HepG2 (cell line): ENCODE results near the gene YWHAQ. TPM values are rescaled to one million over a fixed set of nuclear protein-coding genes. Genes with fewer than 3 reads are reported as not detected.

Experiments used
- ATAC-seq: fragments of 200-7000 bp; cut with Tn5 transposase; 3 replicates; pipeline ENCODE4 v1.9.1; 2020; ENCODE audit warnings: mild to moderate bottlenecking, moderate library complexity
- BruUV-seq: library from RNA; stranded (reverse); fragments of 400-500 nt; replicated peaks from 2 replicates; lab custom pipeline; 2021; lab: Mats Ljungman, UMichigan
- CTCF ChIA-PET: fragments of 300-600 bp; formaldehyde crosslinking; extraction: SDS; loops from one replicate; lab custom pipeline; 2021; ENCODE audit warnings: low total read pairs, inconsistent platforms, low intra/inter-chr PET ratio; lab: Yijun Ruan, JAX
- POLR2A ChIA-PET: fragments of 350-600 bp; sonication (Branson Sonifier 250); formaldehyde crosslinking; loops from one replicate; lab custom pipeline; 2020; ENCODE audit warnings: antibody characterized with exemption, inconsistent platforms; lab: Yijun Ruan, JAX
- DNase-seq: peaks from one replicate; pipeline ENCODE4 v3.0.0-alpha.2; 2015; ENCODE audit warnings: low spot score
- FAIRE-seq: peaks from 3 replicates; lab custom pipeline; 2011; peaks lifted over from hg19 to GRCh38; lab: Jason Lieb, UNC
- H2AFZ ChIP-seq: one replicate; pipeline ENCODE4 v1.6.1; 2011; ENCODE audit warnings: low read length, inconsistent platforms
- H3K27ac ChIP-seq: fragments of 300-600 bp; 3 replicates; pipeline ENCODE4 v1.8.0; 2011; ENCODE audit warnings: mixed run types, mild to moderate bottlenecking, mixed read lengths, low read length, inconsistent platforms; ENCODE audit not compliant: insufficient read depth; ENCODE audit errors: extremely low read length
- H3K27me3 ChIP-seq, 2 experiments: fragments of 200-600 bp in 1 of 2; 2 replicates in 1 of 2; 3 replicates in 1 of 2; pipeline versions ENCODE4 v1.6.0 to v1.8.0; 2011; ENCODE audit warnings: low read length in 2 of 2, mild to moderate bottlenecking in 2 of 2, moderate library complexity in 2 of 2, inconsistent platforms in 1 of 2; ENCODE audit not compliant: insufficient read depth in 2 of 2, control insufficient read depth in 1 of 2
- H3K36me3 ChIP-seq, 2 experiments: fragments of 200-600 bp in 1 of 2; replicated peaks in 1 of 2; 2 replicates in 1 of 2; 3 replicates in 1 of 2; pipeline versions ENCODE4 v1.5.1 to v1.8.0; 2011; ENCODE audit warnings: low read length in 2 of 2, inconsistent platforms in 1 of 2; ENCODE audit not compliant: insufficient read depth in 2 of 2, control insufficient read depth in 1 of 2
- H3K4me1 ChIP-seq: 2 replicates; pipeline ENCODE4 v1.5.1; 2012; ENCODE audit warnings: low read length, inconsistent platforms; ENCODE audit not compliant: insufficient read depth
- H3K4me2 ChIP-seq: 2 replicates; pipeline ENCODE4 v1.6.0; 2011; ENCODE audit warnings: low read depth, low read length, inconsistent platforms
- H3K4me3 ChIP-seq, 3 experiments: fragments of 200-600 bp in 1 of 3; sonication (generic), shearing (Covaris generic) in 1 of 3; replicated peaks in 1 of 3; 2 replicates each; pipeline ENCODE4 v1.5.1; 2011 to 2016; ENCODE audit warnings: low read length in 3 of 3, inconsistent platforms in 2 of 3, low read depth in 2 of 3, mild to moderate bottlenecking in 2 of 3, control low read depth in 1 of 3, mixed read lengths in 1 of 3; ENCODE audit not compliant: insufficient read depth in 1 of 3
- H3K79me2 ChIP-seq: one replicate; pipeline ENCODE4 v1.6.1; 2011; ENCODE audit warnings: low read length, inconsistent platforms; ENCODE audit not compliant: insufficient read depth
- H3K9ac ChIP-seq: 2 replicates; pipeline ENCODE4 v1.6.0; 2011; ENCODE audit warnings: mild to moderate bottlenecking, low read depth, low read length, inconsistent platforms; ENCODE audit not compliant: insufficient read depth
- H3K9me3 ChIP-seq: 2 replicates; pipeline ENCODE4 v1.5.1; 2012; ENCODE audit warnings: mild to moderate bottlenecking, low read length
- H4K20me1 ChIP-seq: 2 replicates; pipeline ENCODE4 v1.6.0; 2011; ENCODE audit warnings: inconsistent platforms, mild to moderate bottlenecking, low read length, moderate library complexity; ENCODE audit not compliant: insufficient read depth
- CBFB ChIP-seq: sonication (generic); formaldehyde crosslinking; IDR thresholded peaks from 2 replicates; pipeline ENCODE4 v1.4.0; 2020; ENCODE audit warnings: missing genetic modification reagents
- DNMT1 ChIP-seq: sonication (generic); formaldehyde crosslinking; IDR thresholded peaks from 2 replicates; pipeline ENCODE4 v1.5.1; 2020; ENCODE audit warnings: mild to moderate bottlenecking, missing genetic modification reagents
- ELF1 ChIP-seq: sonication (generic); formaldehyde crosslinking; IDR thresholded peaks from 2 replicates; pipeline ENCODE4 v1.4.0; 2020; ENCODE audit warnings: missing genetic modification reagents
- JARID2 ChIP-seq: sonication (generic); formaldehyde crosslinking; IDR thresholded peaks from 2 replicates; pipeline ENCODE4 v1.8.1; 2023; ENCODE audit warnings: missing genetic modification reagents, inconsistent platforms; ENCODE audit not compliant: insufficient replicate concordance
- LCORL ChIP-seq, 2 experiments: fragments of 450-650 bp in 1 of 2; sonication (generic) in 1 of 2; formaldehyde crosslinking in 1 of 2; IDR thresholded peaks; 2 replicates each; pipeline versions ENCODE4 v1.5.0 to v1.6.1; 2017 to 2020; ENCODE audit warnings: antibody characterized with exemption in 1 of 2, missing genetic modification reagents in 1 of 2
- MBNL3 ChIP-seq: fragments of 250-450 bp; sonication (Bioruptor Pico); conservative IDR thresholded peaks from 2 replicates; pipeline ENCODE4 v1.8.0; 2022; ENCODE audit warnings: mild to moderate bottlenecking, inconsistent platforms
- NCOA1 ChIP-seq: sonication (generic); formaldehyde crosslinking; IDR thresholded peaks from 2 replicates; pipeline ENCODE4 v1.9.0; 2021; ENCODE audit warnings: missing genetic modification reagents
- NFE2L2 ChIP-seq: fragments of 150-350 bp; IDR thresholded peaks from 2 replicates; pipeline ENCODE4 v1.6.1; 2014; ENCODE audit warnings: low read length
- ZNF136 ChIP-seq: sonication (generic); formaldehyde crosslinking; IDR thresholded peaks from 2 replicates; pipeline ENCODE4 v1.8.1; 2022; ENCODE audit warnings: low read depth, mild to moderate bottlenecking, moderate library complexity, missing genetic modification reagents
- ZNF225 ChIP-seq: sonication (generic); formaldehyde crosslinking; IDR thresholded peaks from 2 replicates; pipeline ENCODE4 v1.4.0; 2020; ENCODE audit warnings: mild to moderate bottlenecking, missing genetic modification reagents
- ZNF253 ChIP-seq: sonication (generic); formaldehyde crosslinking; IDR thresholded peaks from 2 replicates; pipeline ENCODE4 v1.8.0; 2022; ENCODE audit warnings: mild to moderate bottlenecking, missing genetic modification reagents, borderline replicate concordance
- ZNF354B ChIP-seq: sonication (generic); formaldehyde crosslinking; IDR thresholded peaks from 2 replicates; pipeline ENCODE4 v1.8.0; 2022; ENCODE audit warnings: mild to moderate bottlenecking, missing genetic modification reagents
- WGBS: methylation state at CpG from one replicate; pipeline ENCODE4 v1.1.6; 2017; ENCODE audit warnings: low lambda C conversion rate; 5-methylcytosine and 5-hydroxymethylcytosine counted together
- in situ Hi-C: cut with HindIII; loops from 2 replicates; pipeline ENCODE4 v1.10.0; 2017; ENCODE audit warnings: low pct_unique_long_range_greater_than_20kb; ENCODE audit not compliant: extremely low pct_ligation_motif_present
- intact Hi-C: fragments of 100-400 bp; cut with micrococcal nuclease; formaldehyde crosslinking; loops from one replicate; pipeline ENCODE4 v1.10.0; 2022; ENCODE audit not compliant: unreplicated experiment
- polyA plus RNA-seq, 8 experiments: library from polyadenylated mRNA; depleted of rRNA in 3 of 8; stranded (reverse) in 7 of 8; unstranded in 1 of 8; fragments of >200 nt; fragmentation: Illumina TruSeq in 4 of 8; extraction: Trizol in 4 of 8; gene quantifications; 2 replicates each; pipeline versions ENCODE4 v1.2.1 to v1.2.3, GENCODE V29; 2011 to 2016; ENCODE audit warnings: low read depth in 4 of 8, missing spikeins in 1 of 8, mixed read lengths in 1 of 8; ENCODE audit not compliant: insufficient read depth in 1 of 8
- total RNA-seq, 5 experiments: library from RNA; depleted of rRNA; stranded (reverse); fragments of >200 nt; fragmentation: Illumina TruSeq; extraction: Trizol; gene quantifications; 2 replicates each; pipeline ENCODE4 v1.2.3, GENCODE V29; 2016; ENCODE audit warnings: low read depth in 1 of 5
- TF ChIP-seq, protein P1 (sequence below): sonication (generic); formaldehyde crosslinking; IDR thresholded peaks from 2 replicates; pipeline ENCODE4 v1.5.0; 2020; ENCODE audit warnings: mild to moderate bottlenecking, missing genetic modification reagents, borderline replicate concordance
- TF ChIP-seq, protein P2 (sequence below): IDR thresholded peaks from 2 replicates; pipeline ENCODE4 v1.6.1; 2016; ENCODE audit warnings: low read depth, borderline replicate concordance
- TF ChIP-seq, protein P3 (sequence below): sonication (generic); formaldehyde crosslinking; IDR thresholded peaks from 2 replicates; pipeline ENCODE4 v1.4.0; 2020; ENCODE audit warnings: missing genetic modification reagents, borderline replicate concordance

YWHAQ gene
- total and polyA plus RNA-seq, 2 of the 13 experiments (the other 11 are each of a cell fraction or from before 2014, with no cell fraction given), result 160 to 304 TPM

DNA sequence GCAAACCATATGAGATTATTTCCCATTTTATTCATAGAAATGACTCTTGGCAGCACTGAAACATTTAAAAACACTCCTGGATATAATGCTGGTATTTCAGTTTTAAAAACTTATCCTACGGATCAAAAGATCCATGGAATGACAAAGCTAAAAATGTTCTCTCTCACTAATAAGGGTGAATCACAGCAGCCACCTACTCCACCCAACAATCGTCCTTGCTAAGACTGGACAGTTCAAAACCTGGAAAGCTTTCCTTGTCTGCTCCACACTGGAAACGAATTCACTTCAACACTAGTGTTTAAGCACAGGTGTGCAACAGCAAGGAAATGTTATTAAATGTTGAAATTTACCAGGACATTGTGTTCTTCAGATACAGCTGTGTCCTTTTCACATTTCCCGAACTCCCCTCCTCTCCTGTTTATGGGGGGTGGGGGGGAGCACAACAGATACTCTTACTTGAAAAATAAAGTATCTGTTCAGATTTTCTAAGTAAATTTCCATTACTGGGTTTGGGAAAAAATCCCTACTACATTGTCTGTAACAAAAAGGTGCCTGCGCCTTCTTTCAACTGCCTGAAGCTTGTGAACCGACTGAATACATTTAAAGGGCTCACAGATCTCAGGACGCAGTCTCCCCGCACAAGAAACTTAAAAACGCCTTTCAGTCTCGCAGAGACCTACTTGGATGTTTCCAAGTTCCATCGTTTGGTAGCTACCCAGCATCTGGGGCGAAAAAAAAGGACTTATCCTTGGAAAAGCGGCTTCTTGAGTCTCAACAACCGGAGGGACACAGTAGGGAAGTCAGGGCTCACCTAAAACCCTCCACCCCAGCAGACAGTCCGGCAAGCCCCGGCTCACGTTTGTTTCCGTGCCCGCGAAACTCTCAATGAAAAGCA is 1.3 kb downstream of the YWHAQ start:
- H3K4me2 ChIP-seq, result peak overlapping the region; percentile 80
- peak overlapping the region; percentile 85 to 100 (median 97) for H3K4me3 ChIP-seq
- TSS peak; percentile 45 for BruUV-seq
- H3K4me1 ChIP-seq, result peaks cover 71% of the 10 kb centered on the region
- H3K9ac ChIP-seq, result peak overlapping the region; percentile 93
- ATAC-seq (peak; percentile 6), FAIRE-seq (peak; percentile 28), DNase-seq (no peak)
- intact Hi-C loops, result loop anchor here (2.0 kb wide), 1 partner anchor 75 kb away; the partner anchor contains the start of gene ADAM17
- in situ Hi-C loops, result no loop called here
- H3K36me3 ChIP-seq, result peaks cover 1 to 21% of the 10 kb centered on the region in 2 experiments; a peak in 3 of 5 replicates
- peaks cover 49% of the 10 kb centered on the region for H4K20me1 ChIP-seq
- H3K27me3 ChIP-seq, result peaks cover 0 to 25% of the 10 kb centered on the region in 2 experiments; a peak in 3 of 5 replicates
- H3K27ac ChIP-seq, result peak overlapping the region; percentile 93
- peaks cover 58% of the 10 kb centered on the region for H3K79me2 ChIP-seq
- POLR2A ChIA-PET, result interaction anchor here (1.2 to 3.2 kb wide), 15 partner anchors 10 to 428 kb away, joined by 3 to 70 read pairs (median 6); partner anchors contain the start of genes ADAM17, CPSF3, ITGB1BP1 and TAF1B
- CTCF ChIA-PET, result no interaction called here
- H2AFZ ChIP-seq, result no peak overlapping the region
- 5% methylated on average over 20 of the region's 20 CpGs for WGBS
- no peaks in the 10 kb centered on the region for H3K9me3 ChIP-seq
- TF ChIP-seq LCORL (IDR thresholded peaks at IDR 0.05) (no peak), LCORL (CRISPR knock-in tag; IDR thresholded peaks at IDR 0.05) (peak; percentile 38; the same call in 1 of the 2 replicates), NCOA1 (0 out of 2 replicates have a peak, but pooled peaks have one; percentile 65), ZNF136 (no peak), ZNF253 (no peak), DNMT1 (CRISPR knock-in tag) (no peak), MBNL3 (CRISPR knock-in tag) (no peak), CBFB (no peak), NFE2L2 (peak; percentile 41; the same call in 1 of the 2 replicates), ZNF225 (CRISPR knock-in tag) (no peak), JARID2 (no peak), ELF1 (CRISPR knock-in tag) (0 out of 2 replicates have a peak, but pooled peaks have one; percentile 5), ZNF354B (CRISPR knock-in tag) (0 out of 2 replicates have a peak, but pooled peaks have one; percentile 11)
- TF ChIP-seq, protein P1, sequence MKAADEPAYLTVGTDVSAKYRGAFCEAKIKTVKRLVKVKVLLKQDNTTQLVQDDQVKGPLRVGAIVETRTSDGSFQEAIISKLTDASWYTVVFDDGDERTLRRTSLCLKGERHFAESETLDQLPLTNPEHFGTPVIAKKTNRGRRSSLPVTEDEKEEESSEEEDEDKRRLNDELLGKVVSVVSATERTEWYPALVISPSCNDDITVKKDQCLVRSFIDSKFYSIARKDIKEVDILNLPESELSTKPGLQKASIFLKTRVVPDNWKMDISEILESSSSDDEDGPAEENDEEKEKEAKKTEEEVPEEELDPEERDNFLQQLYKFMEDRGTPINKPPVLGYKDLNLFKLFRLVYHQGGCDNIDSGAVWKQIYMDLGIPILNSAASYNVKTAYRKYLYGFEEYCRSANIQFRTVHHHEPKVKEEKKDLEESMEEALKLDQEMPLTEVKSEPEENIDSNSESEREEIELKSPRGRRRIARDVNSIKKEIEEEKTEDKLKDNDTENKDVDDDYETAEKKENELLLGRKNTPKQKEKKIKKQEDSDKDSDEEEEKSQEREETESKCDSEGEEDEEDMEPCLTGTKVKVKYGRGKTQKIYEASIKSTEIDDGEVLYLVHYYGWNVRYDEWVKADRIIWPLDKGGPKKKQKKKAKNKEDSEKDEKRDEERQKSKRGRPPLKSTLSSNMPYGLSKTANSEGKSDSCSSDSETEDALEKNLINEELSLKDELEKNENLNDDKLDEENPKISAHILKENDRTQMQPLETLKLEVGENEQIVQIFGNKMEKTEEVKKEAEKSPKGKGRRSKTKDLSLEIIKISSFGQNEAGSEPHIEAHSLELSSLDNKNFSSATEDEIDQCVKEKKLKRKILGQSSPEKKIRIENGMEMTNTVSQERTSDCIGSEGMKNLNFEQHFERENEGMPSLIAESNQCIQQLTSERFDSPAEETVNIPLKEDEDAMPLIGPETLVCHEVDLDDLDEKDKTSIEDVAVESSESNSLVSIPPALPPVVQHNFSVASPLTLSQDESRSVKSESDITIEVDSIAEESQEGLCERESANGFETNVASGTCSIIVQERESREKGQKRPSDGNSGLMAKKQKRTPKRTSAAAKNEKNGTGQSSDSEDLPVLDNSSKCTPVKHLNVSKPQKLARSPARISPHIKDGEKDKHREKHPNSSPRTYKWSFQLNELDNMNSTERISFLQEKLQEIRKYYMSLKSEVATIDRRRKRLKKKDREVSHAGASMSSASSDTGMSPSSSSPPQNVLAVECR (CRISPR knock-in tag), result 0 out of 2 replicates have a peak, but pooled peaks have one; percentile 51
- TF ChIP-seq, protein P2, sequence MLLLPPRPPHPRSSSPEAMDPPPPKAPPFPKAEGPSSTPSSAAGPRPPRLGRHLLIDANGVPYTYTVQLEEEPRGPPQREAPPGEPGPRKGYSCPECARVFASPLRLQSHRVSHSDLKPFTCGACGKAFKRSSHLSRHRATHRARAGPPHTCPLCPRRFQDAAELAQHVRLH, result no peak
- TF ChIP-seq, protein P3, sequence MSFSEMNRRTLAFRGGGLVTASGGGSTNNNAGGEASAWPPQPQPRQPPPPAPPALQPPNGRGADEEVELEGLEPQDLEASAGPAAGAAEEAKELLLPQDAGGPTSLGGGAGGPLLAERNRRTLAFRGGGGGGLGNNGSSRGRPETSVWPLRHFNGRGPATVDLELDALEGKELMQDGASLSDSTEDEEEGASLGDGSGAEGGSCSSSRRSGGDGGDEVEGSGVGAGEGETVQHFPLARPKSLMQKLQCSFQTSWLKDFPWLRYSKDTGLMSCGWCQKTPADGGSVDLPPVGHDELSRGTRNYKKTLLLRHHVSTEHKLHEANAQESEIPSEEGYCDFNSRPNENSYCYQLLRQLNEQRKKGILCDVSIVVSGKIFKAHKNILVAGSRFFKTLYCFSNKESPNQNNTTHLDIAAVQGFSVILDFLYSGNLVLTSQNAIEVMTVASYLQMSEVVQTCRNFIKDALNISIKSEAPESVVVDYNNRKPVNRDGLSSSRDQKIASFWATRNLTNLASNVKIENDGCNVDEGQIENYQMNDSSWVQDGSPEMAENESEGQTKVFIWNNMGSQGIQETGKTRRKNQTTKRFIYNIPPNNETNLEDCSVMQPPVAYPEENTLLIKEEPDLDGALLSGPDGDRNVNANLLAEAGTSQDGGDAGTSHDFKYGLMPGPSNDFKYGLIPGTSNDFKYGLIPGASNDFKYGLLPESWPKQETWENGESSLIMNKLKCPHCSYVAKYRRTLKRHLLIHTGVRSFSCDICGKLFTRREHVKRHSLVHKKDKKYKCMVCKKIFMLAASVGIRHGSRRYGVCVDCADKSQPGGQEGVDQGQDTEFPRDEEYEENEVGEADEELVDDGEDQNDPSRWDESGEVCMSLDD, result no peak
